RWPE2 (cell line): ENCODE results near the gene WHRN.

ENCODE experiments used
- ATAC-seq: fragments of 200-7000 bp; cut with Tn5 transposase; 3 replicates; pipeline ENCODE4 v1.9.1; 2021; ENCODE audit warnings: low read depth
- DNase-seq: peaks from one replicate; pipeline ENCODE4 v3.0.0-alpha.2; 2020; ENCODE audit warnings: low spot score
- H3K27ac ChIP-seq: fragments of 450-650 bp; 2 replicates; pipeline ENCODE4 v1.5.1; 2017; ENCODE audit warnings: mild to moderate bottlenecking; ENCODE audit not compliant: poor library complexity, severe bottlenecking
- H3K27me3 ChIP-seq: fragments of 250-450 bp; sonication (Bioruptor Pico); 2 replicates; pipeline ENCODE4 v1.5.1; 2021; ENCODE audit warnings: mild to moderate bottlenecking, moderate library complexity; ENCODE audit not compliant: insufficient read depth, poor library complexity, severe bottlenecking
- H3K36me3 ChIP-seq: fragments of 250-450 bp; sonication (Bioruptor Pico); 2 replicates; pipeline ENCODE4 v1.5.1; 2020; ENCODE audit warnings: low read depth, mild to moderate bottlenecking, moderate library complexity
- H3K4me1 ChIP-seq: fragments of 250-450 bp; sonication (Bioruptor Pico); 2 replicates; pipeline ENCODE4 v1.5.1; 2021; ENCODE audit warnings: mild to moderate bottlenecking, moderate library complexity; ENCODE audit not compliant: insufficient read depth, poor library complexity, severe bottlenecking
- H3K4me3 ChIP-seq: fragments of 250-450 bp; sonication (Bioruptor Pico); 2 replicates; pipeline ENCODE4 v1.5.1; 2021; ENCODE audit warnings: mild to moderate bottlenecking, moderate library complexity; ENCODE audit not compliant: severe bottlenecking
- H3K9me3 ChIP-seq: fragments of 250-450 bp; sonication (Bioruptor Pico); 2 replicates; pipeline ENCODE4 v1.5.1; 2021; ENCODE audit warnings: mild to moderate bottlenecking, moderate library complexity; ENCODE audit not compliant: severe bottlenecking
- TF ChIP-seq, protein P1 (sequence below): fragments of 450-650 bp; IDR thresholded peaks from one replicate; pipeline ENCODE4 v1.5.1; 2017; ENCODE audit warnings: mild to moderate bottlenecking, moderate library complexity; ENCODE audit not compliant: poor library complexity, severe bottlenecking

The WHRN gene

DNA sequence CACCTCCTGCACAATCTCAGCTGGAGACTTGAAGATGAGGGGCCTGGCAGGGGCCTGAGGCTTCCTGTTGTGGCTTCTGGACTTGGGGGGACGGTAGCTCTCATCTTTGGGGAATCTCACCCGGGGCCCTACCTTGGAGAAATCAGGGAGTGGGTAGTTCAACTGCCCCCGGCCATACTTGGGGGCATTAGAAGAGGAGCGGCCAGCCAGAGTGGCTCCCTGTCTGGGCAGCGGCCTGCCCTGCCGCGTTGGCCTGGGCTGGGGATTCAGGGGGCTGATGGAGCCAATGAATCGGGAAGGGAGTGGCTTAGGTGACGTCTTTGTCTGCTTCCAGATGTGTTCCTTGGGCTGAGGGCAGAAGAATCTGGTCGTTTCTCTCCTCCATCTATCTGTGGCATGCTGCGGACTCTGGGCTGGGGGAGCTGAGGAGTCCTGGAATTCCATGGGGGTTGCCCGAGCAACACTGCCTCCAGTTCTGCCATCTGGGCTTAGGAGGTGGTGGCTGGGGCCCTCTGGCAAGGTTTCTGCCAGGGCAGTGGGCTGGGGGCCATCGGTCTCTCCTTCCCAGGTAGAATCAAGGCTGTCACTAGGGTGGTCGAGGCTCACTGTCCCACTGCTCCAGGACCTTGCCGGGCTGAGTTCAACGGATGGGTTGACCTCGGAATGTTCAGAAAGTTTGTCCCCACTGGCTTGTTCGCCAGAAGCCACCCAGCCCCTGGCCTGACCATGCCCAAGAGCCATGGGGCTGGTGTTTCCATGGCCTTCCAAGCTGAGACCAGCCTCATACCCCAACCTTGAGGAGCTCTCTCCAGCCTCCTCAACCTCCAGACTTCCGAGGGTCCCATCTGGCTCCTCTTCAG is 128.5 kb downstream of the WHRN start:
- H3K36me3 ChIP-seq = 0 out of 2 replicates have a peak, but pooled peaks cover 3% of the 10 kb centered on the region
- TF ChIP-seq, protein P1, sequence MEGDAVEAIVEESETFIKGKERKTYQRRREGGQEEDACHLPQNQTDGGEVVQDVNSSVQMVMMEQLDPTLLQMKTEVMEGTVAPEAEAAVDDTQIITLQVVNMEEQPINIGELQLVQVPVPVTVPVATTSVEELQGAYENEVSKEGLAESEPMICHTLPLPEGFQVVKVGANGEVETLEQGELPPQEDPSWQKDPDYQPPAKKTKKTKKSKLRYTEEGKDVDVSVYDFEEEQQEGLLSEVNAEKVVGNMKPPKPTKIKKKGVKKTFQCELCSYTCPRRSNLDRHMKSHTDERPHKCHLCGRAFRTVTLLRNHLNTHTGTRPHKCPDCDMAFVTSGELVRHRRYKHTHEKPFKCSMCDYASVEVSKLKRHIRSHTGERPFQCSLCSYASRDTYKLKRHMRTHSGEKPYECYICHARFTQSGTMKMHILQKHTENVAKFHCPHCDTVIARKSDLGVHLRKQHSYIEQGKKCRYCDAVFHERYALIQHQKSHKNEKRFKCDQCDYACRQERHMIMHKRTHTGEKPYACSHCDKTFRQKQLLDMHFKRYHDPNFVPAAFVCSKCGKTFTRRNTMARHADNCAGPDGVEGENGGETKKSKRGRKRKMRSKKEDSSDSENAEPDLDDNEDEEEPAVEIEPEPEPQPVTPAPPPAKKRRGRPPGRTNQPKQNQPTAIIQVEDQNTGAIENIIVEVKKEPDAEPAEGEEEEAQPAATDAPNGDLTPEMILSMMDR = no peak

DNA sequence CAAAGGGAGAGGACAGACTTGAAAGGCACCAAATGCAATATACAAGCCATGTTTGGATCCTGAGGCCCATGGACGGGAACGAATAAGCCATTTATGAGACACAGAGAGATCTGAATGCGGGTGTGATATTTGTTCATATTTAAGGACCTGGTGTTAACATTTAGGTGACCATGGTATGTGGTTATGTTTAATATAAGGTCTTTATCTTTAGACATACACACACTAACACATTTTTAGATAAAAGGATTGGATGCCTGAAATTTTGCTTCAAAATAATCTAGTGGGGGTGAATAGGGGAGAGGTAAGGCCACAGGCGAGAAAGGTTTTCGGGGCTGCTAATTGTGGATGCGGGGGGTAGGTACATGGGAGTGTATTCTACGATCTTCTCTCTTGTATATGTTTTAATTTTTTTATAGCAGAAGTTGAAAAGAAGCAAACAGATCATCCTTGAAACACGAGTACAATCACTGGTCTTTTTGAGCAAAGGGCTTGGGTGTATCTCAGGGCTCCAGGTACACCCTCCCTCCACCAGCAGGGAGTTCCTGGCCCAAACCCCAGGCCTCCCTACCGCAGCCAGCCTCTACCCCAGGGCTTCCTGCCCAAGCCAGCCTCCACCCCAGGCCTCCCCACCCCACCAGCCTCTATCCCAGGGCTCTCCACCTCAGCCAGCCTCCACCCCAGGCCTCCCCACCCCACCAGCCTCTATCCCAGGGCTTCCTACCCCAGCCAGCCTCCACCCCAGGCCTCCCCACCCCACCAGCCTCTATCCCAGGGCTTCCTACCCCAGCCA is 129.7 kb downstream of the WHRN start:
- Histone ChIP-seq H3K9me3 (no peaks in the 10 kb centered on the region), H3K36me3 (0 out of 2 replicates have a peak, but pooled peaks cover 3% of the 10 kb centered on the region), H3K4me3 (no peak overlapping the region), H3K27ac (no peak overlapping the region), H3K4me1 (peaks cover 17% of the 10 kb centered on the region), H3K27me3 (no peaks in the 10 kb centered on the region)
- DNase-seq (no peak), ATAC-seq (no peak)
- TF ChIP-seq, protein P1 = no peak

More for the DNA sequence above, 128.5 kb downstream of the WHRN start:
- Histone ChIP-seq H3K4me1 (peaks cover 8% of the 10 kb centered on the region), H3K4me3 (no peak overlapping the region), H3K27ac (no peak overlapping the region), H3K27me3 (no peaks in the 10 kb centered on the region), H3K9me3 (no peaks in the 10 kb centered on the region)
- DNase-seq (no peak), ATAC-seq (no peak)

DNA sequence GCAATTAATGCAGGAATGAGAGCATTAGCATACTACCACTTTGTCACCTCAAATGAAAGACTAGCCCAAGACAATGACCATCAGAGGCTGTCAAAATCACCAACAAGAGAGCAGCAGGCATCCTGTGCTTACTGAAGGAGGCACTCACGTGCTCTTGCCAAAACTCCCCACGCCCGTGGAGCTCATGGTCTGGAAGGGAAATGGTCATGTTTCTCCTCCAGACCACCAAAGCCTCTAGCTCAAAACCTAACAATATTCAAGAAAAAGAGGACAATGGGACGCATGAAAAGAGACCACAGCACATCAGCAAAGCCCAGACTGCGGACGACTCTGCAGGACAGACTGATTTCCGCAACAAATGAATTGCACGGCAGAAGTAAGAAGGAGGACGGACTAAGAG is 130.3 kb downstream of the WHRN start:
- Histone ChIP-seq H3K4me1 (peaks cover 17% of the 10 kb centered on the region), H3K4me3 (no peak overlapping the region), H3K9me3 (no peaks in the 10 kb centered on the region), H3K27me3 (no peaks in the 10 kb centered on the region), H3K27ac (no peak overlapping the region), H3K36me3 (0 out of 2 replicates have a peak, but pooled peaks cover 3% of the 10 kb centered on the region)
- no peak for DNase-seq
- no peak for ATAC-seq
- TF ChIP-seq, protein P1 = no peak

DNA sequence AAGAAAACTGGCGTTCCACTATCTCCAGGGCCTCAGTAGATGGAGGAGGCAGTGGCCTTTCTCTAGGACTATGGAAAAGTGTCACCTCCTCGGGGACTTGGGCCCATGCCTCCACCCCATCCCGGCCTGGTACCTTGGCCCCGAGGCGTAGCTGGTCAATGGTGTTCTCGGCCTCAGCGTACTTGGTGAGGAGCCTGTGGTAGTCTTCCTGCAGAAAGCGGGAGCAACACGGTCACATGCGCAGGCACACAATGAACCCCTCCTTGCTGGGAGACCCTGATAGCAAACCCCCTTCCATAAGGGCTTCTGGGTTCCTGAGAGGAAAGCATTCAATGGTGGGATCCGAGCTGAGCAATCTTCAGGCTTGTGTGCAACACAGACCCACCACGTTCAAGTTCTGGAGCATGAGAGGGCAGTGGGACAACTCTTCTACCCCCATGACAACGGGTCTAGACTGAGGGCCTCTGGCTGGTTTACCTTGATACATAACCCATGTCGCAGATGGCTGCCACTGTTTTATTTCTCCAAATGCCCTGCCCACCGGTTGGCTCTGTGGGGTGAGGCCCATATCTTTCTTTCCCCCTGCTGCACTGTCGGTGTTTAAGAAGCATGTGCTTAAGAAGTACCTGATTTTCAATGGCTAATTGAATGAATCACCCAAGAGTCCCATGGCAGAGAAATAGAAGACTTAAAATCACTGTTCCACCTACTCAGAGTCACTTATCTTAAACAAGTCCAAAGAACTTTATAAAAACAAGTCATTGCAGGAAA is 131.1 kb downstream of the WHRN start:
- ATAC-seq (no peak), DNase-seq (no peak)
- no peaks in the 10 kb centered on the region for H3K9me3 ChIP-seq
- H3K27ac ChIP-seq = no peak overlapping the region
- H3K4me3 ChIP-seq = no peak overlapping the region
- H3K27me3 ChIP-seq = no peaks in the 10 kb centered on the region
- peaks cover 17% of the 10 kb centered on the region for H3K4me1 ChIP-seq
- TF ChIP-seq, protein P1 = no peak
- H3K36me3 ChIP-seq = no peaks in the 10 kb centered on the region
